DOHH2 (cell line): ENCODE measurements around the gene KCTD20.

ENCODE experiments used
- CTCF ChIP-seq: fragments of 200-600 bp; sonication (generic); IDR thresholded peaks from one replicate; pipeline ENCODE4 v1.5.1; 2014; ENCODE audit warnings: antibody characterized with exemption, mild to moderate bottlenecking, low read depth, low read length; ENCODE audit not compliant: poor library complexity, severe bottlenecking
- EZH2phosphoT487 ChIP-seq: fragments of 200-600 bp; sonication (generic); IDR thresholded peaks from 2 replicates; pipeline ENCODE4 v1.6.1; 2017; ENCODE audit warnings: borderline replicate concordance, mild to moderate bottlenecking, antibody characterized with exemption, low read length, moderate library complexity, mixed read lengths

- no peak for TF ChIP-seq CTCF
- no peak for TF ChIP-seq EZH2phosphoT487
Observed at GRCh38 chr6:36536873-36537547, 94.2 kb downstream of the KCTD20 start.
